Stomach (tissue), 4 donors: Measurements from ENCODE around the gene WHRN.

Experiments used
- EP300 ChIP-seq: sonication (generic); formaldehyde crosslinking; IDR thresholded peaks from one replicate; pipeline ENCODE4 v1.6.1; 2017; ENCODE audit warnings: antibody characterized with exemption
- POLR2A ChIP-seq, 4 donors: fragments of 450-650 bp; IDR thresholded peaks; one replicate each; pipeline ENCODE4 v1.6.1; 2016; ENCODE audit warnings: antibody characterized with exemption in 4 of 4, control low read depth in 2 of 4, mild to moderate bottlenecking in 1 of 4, moderate library complexity in 1 of 4
- POLR2AphosphoS5 ChIP-seq, 3 donors: sonication (generic); formaldehyde crosslinking; IDR thresholded peaks; one replicate each; pipeline ENCODE4 v1.6.1; 2016; ENCODE audit warnings: antibody characterized with exemption in 3 of 3
- TF ChIP-seq, protein P1 (sequence below), 7 experiments: fragments of 450-650 bp in 4 of 7; fragments of 200-600 bp in 3 of 7; sonication (generic) in 3 of 7; IDR thresholded peaks; one replicate each; pipeline ENCODE4 v1.5.1; 2016 to 2019; ENCODE audit warnings: antibody characterized with exemption in 7 of 7, control low read depth in 2 of 7, mild to moderate bottlenecking in 1 of 7

DNA sequence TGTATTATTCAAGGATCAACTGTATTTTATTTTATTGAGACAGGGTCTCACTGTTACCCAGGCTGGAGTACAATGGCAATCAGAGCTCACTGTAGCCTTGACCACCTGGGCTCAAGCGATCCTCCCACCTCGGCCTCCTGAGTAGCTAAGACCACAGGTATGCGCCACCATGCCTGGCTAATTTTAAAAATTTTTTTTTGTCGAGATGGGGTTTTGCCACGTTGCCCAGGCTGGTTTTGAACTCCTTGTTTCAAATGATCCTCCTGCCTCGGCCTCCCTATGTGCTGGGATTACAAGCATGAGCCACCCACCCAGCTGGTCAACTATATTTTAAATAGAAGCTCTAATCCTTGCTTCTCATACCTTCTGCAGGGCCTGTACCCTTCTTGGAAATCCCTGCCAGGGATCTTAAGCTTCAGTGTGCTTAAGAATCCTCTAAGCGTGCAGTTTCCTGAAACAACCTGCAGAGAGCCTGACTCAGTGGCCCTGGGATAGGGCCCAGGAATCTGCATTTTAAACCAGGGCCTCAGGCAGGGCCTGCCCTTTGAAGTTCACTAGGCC is 120.4 kb downstream of the WHRN start:
- no peak for TF ChIP-seq POLR2A (IDR thresholded peaks at IDR 0.05)
- TF ChIP-seq, protein P1, sequence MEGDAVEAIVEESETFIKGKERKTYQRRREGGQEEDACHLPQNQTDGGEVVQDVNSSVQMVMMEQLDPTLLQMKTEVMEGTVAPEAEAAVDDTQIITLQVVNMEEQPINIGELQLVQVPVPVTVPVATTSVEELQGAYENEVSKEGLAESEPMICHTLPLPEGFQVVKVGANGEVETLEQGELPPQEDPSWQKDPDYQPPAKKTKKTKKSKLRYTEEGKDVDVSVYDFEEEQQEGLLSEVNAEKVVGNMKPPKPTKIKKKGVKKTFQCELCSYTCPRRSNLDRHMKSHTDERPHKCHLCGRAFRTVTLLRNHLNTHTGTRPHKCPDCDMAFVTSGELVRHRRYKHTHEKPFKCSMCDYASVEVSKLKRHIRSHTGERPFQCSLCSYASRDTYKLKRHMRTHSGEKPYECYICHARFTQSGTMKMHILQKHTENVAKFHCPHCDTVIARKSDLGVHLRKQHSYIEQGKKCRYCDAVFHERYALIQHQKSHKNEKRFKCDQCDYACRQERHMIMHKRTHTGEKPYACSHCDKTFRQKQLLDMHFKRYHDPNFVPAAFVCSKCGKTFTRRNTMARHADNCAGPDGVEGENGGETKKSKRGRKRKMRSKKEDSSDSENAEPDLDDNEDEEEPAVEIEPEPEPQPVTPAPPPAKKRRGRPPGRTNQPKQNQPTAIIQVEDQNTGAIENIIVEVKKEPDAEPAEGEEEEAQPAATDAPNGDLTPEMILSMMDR (IDR thresholded peaks at IDR 0.05) = no peak
- TF ChIP-seq POLR2AphosphoS5 (IDR thresholded peaks at IDR 0.05) = no peak
- no peak for TF ChIP-seq EP300
